NCI-H1694 (cell line): ENCODE measurements around the gene ZCCHC4.

ENCODE experiments used
- DNase-seq: peaks from one replicate; lab custom pipeline; 2025; lab: John Stamatoyannopoulos, UW

The ZCCHC4 gene

DNA sequence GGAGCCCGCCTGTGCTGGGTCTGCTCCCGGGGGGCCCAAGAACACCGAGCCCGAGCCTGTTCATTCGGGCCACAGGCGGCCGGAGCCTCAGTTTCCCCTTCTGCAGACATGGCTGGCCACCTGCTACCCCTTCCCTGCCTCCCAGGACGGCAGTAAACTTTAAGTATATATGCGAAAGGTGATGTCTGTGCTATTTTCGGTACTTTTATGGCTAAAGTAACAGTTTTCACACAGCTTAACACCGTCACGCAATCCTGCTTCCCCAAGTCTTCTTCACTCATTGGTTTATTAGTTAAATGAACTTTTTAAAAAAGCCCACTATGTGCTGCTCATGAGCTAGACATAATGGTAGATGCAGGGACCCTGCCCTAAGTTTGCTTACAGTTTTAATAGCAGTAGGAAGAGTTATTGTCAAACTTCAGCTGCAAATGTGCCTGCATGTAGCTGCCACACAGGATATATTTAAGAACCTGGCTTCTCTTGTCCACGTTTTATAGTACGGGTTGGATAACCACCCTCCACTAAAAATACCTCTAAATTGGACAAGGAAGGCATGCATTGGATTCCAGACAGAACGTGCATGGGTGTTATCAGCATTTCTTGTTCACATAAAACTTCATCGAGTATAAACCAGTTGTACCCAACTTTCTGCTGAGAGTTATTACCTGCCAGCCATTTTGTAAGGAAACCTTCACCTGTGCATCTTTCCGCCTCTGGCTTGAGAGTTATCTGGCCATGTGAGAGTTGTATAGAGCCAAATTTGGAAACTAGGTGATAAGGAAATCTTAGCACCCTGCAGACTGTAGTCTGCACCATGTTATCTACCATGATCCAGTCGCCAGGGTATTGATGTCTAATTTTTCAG, 65.2 kb downstream of the ZCCHC4 start:
- no peak for DNase-seq

DNA sequence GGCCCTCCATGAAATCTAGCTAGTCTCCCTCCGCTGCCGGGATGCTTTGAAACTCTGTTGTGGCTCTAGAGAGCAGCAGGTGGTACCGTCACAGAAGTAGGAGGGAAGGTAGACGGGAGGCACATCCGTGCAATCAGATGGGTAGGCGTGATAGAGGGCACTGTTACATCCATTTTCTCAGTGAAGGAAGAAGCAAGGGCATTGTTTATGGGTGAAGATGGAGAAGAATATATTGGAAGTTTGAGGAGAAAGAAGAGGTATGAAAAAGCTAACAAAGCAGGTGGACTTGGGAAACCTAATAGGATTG, 65.8 kb downstream of the ZCCHC4 start:
- DNase-seq: no peak

DNA sequence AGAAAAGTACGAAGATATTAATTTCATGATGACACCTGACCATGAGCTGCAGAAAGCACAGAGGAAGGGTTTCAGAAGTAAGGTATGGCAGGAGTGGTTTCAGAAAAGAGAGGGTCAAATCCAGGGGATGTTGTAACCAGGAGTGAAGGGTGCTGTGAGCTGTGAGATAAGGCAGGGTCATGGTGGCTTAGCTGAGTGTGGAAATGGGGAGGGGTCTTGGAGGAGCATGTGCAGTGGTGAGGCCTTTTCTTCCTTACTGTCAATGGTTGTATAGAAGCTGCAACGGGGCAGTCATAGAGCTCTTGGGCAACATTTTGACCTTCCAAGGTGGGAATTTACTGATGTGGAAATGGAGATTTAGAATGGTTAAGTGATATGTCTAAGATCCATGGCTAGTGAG, 67.0 kb downstream of the ZCCHC4 start:
- DNase-seq: no peak

DNA sequence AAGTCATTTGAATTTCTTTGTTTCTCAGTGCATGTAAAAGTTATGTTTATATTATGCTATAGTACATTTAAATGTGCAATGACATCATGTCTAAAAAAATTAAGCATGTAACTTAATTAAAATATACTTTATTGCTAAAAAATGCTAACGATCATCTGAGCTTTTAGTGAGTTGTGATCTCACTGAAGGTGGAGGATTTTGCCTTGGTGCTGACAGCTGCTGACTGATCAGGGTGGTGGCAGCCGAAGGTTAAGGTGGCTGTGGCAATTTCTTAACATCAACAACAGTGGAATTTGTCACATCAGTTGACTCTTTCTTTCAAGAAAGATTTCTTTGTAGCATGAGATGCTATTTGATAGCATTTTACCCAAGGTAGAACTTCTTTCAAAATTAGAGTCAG, 71.1 kb downstream of the ZCCHC4 start:
- DNase-seq: no peak

DNA sequence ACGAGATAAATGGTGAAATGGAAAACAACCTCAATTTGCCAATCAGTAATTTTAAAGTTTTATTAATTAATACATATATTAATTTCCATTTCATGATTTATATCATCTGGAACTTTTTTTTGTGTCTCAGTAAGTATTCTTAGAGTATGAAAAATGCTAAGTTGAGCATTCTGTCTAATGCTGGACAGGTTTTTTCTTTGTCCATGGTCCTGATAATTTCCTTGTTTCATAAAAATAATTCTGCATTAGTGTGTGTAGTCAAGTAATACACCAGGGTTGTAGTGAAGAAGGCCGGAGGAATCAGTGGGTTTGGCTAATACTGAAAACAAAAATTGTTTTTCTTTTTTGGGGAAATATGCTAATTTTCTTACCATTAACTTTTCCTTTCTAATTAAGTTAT, 74.4 kb downstream of the ZCCHC4 start:
- no peak for DNase-seq

DNA sequence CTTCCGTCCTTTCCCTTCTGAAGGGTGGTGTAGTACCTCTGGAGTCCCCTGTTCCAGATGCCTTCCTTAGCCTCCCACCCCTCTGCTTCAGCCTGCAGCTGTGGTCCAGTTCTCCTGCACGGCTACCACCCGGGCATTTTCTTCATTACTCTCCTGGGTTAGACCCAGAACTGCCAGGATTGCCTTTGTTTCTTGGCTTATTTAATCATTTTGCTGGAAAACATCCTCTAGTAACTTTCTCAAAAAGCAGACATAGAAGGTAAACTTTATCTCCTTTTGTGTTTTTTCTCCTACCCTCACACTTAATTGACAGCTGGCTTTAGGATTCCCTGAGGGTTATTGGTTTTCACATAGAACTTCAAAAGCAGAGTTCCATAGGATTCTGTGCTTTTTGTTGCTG, 84.7 kb downstream of the ZCCHC4 start:
- no peak for DNase-seq

DNA sequence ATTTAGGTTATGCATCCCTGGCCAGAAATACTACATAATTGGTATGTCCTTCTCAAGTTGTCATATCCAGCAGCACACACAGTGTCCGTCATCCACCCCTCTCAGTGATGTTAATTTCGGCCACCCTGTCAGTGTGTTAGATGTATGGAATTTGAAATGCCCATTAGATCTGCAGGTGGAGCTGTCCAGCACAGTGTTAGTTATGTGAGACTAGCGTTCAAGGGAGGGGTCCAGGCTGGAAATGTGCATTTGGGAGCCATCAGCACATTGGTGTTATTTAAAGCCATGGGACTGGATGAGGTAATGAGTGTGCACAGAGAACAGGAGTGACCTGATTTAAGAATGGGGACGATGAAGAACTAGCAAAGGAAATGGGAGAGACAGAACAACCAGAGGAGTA, 86.9 kb downstream of the ZCCHC4 start:
- no peak for DNase-seq

DNA sequence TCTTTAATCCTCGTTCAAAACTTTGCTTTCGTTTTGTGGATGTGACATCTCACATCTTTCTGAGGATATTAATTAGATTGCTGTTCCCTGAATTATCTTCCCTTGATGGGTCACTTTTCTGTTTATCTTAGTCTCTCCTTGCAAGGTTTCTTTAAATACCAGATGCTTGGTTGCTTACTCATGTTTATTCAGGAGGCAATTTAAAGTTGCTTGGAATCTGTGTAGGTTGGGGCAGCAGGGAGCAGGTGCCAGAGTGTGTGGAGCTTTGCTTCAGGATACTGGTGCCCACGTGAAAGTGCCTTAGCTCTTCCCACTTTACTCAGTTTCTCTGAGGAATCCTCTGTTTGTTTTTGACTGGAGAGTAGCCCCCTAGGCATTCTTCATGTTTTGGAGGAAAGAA, 88.5 kb downstream of the ZCCHC4 start:
- DNase-seq: no peak

DNA sequence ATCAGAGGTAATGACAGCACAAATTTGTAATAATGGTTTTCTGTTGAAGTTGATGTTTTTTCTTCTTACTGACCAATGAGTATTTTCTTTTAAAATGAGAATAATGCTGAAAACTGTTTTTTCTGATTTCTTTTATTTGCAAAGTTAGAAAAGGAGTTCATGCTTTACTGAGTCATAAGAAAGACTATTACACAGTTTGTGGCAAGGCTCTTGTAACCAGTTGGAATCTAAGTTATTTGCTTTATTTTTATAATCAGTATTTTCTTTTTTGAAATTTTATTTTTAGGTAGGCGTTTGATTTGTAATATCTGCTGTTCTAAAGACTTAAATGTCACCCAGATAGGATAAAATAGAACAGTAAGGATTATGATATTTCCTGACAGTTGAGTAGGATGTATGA, 89.9 kb downstream of the ZCCHC4 start:
- DNase-seq: no peak

DNA sequence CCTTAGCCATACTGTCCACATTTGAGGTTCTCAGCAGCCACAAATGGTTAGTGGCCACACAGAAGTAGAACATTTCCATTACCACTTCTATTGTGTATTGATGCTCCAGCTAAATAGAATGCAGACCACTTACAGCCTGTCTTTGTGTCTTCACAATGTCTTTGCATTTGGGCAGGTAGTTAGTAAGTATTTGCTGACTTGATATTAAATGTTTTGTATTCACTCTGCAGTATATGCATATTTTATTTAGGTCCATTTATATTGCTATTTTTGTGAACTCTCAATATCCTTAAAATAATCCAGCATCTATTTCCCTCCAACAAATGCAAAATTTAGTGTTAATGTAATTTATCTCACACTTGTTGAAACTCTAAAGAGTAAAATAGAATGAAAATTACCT, 91.1 kb downstream of the ZCCHC4 start:
- no peak for DNase-seq

DNA sequence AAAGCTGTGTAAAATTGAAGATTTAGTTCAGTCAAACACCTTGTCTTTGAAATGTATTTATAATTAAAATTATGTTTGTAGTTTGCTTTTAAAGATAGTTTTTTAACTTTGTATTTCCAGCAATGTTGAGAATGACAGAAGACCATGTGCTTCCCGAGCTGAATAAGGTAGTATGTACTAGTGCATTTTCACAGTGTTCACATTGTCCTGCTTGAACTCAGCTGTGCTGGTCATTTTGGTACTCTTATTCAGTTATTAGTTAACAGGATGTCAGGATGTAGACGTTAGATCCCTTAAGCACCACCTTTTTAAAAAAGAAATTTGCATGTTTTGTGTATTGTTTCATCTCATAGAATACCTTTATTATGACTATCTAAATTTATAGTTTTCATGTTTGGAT, 92.9 kb downstream of the ZCCHC4 start:
- DNase-seq: no peak

DNA sequence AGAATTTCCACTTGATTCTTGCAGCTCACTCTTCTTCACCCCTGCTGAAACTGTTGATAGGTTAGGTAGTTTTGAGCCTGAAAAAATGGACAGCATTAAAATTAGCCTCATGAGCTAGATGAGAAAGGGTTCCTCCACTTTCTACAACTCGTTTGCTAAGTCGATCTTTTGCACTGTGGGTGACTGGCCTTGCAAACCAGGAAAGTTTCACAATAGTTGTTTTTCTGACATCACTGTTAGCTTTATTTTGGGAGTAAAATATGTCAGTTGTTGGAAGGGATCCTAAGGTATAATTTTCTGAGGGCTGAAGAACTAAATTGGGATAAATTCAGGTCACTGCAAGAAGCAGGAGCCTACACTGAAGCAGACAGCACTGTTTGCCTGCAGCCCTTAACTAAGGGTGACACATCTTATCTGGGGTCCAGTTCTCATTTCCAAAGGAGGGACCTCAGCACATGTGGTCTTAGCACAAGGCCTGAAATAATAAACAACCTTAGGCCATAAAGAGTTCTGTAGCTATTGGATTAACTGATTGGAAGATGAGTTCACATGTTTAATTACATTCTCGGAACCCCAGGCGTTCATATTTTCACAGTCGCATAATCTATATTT, 93.6 kb downstream of the ZCCHC4 start:
- DNase-seq: no peak

DNA sequence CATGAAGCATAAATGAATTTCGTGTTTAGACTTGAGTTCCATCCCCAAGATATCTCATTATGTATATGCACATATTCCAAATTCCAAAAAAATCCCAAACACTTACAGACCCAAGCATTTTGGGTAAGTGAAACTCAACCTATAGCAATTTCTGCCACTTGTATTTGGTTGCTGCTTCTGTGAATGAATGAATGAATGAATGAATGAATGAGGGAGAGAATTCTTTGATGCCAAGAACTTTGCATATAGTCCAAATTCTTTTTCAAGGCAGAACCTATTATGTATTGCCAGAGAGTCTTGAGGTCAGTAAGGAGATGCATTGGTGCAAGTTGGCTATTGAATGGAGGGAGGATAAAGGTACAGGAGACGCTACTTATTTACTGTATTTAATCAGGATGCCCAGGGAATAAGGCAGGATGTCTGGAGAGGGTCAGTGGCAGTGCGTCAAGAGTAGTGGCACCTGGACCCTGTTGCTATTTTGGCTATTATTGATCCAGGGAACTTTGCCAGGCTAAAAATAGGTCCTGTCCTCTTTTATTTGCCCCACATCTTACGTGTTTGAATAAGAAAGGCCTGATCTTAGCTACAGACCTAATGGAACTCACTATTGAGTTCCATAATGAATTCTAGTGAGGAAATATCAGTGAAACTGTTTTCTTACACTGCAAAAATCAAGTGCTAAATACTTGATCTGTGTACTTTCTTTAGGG, 98.4 kb downstream of the ZCCHC4 start:
- no peak for DNase-seq

DNA sequence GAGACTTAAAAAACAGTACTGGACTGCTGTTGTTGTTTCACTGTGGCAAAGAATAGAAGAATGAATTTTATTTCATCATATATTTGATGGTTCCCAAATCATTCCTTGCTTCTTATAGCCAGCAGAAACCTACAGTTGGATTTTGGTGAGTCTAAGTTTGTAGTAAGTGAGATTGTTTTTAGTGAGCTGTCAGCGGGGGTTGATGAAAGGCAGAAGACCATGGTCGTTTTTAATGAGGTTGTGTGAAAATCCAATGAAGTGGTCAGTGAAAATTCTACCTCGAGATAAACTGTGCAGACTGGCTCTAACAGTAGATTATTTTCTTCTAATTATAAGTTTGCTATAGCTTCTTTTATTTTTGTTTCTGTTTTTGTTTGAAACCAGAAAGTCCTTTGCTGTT, 100.7 kb downstream of the ZCCHC4 start:
- DNase-seq: no peak

DNA sequence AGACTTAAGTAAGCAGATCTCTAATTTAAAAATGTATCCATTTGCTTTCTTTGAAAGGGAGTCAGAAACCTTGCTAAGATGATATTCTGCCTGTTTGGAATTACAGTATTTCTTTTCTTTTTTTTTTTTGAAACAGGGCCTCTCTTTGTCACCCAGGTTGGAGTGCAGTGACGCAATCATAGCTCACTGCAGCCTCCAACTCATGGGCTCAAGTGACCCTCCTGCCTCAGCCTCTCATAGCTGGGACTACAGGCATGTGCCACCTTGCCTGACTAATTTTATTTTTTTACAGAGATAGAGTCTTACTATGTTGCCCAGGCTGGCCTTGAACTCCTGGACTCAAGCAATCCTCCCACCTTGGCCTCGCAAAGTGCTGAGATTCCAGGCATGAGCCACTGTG, 104.4 kb downstream of the ZCCHC4 start:
- no peak for DNase-seq
